Renal cortical epithelial cell (primary cell): ENCODE data around the gene FOXN4. TPM values are rescaled to one million over a fixed set of nuclear protein-coding genes. Genes with fewer than 3 reads are reported as not detected.

ENCODE experiments used
- DNase-seq: peaks from one replicate; pipeline ENCODE4 v3.0.0-alpha.2; 2011; ENCODE audit warnings: low read depth
- total RNA-seq: library from RNA; depleted of rRNA; stranded (reverse); fragments of >200 nt; gene quantifications from 2 replicates; pipeline ENCODE4 v1.2.3, GENCODE V29; 2014

The FOXN4 gene
- total RNA-seq, 1 donor from 2014 or later, result not detected

- no peak for DNase-seq
These were observed 24.7 kb downstream of the FOXN4 start for GRCh38 chr12:109284392-109284791.

GRCh38 chr12:109281452-109281851 lies 27.6 kb downstream of the FOXN4 start:
- DNase-seq, result no peak

GRCh38 chr12:109279525-109279924 lies 29.6 kb downstream of the FOXN4 start:
- no peak for DNase-seq

GRCh38 chr12:109278912-109279311 lies 30.2 kb downstream of the FOXN4 start:
- no peak for DNase-seq

DNA sequence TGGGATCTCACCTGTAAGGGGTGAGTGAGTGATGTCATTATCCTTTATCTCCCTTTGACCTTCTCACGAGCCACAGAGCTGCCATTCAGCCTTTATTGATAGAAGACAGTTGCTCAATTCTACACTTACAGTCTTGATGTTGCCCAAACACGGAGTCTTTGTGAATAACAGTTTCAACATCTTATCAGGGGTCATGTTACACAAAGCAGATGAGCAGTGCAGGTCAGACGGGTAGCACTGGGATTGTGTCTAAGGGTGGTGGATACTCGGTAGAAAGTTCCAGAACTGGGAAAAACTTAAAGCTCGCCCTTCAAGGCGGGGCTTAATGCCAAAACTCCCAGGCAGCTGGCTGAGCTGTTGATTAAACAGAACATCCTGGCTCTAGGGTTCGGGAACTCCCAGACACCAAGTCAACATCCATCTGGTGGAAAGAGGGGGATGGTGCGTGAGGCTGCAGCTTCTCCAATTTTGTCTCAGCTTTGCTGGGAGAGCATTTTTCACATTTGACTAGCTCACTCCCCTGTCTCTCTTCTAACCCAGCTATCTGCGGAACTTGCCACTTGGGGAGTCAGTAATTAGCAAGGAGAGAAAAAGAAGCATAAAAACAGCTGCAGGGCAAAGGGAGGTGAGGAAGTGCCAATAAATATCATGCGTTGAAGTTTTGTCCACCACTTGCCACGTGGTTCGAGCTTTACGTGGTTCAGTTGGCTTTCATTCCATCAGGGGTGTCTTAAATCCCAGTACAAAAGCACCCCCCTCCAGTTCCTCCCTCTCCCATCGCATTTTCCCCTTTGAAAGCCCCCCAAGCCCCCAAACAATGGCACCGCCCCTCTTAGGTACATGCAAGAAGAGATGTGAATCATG lies 31.0 kb downstream of the FOXN4 start:
- peak; percentile 61 for DNase-seq

GRCh38 chr12:109277255-109277898 lies 31.7 kb downstream of the FOXN4 start:
- DNase-seq, result no peak

DNA sequence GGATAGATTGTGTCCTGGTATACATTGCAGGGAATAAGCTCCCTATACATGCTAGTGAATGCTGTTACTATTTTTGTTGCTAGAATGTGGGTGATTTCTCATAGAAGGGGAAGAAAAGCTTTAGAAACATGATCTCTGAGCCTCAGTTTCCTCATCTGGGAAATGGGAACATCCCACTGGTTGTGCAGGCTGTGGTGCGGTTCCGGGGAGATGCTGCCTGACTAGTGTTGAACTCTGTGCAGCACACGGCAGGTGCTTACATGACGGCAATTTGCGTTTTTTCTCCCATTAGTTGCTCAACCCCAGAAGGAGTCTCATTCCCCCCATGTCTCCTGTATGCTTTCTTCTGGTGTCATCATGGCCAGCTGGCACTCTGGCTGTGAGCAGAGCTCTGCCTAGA lies 32.9 kb downstream of the FOXN4 start:
- DNase-seq, result no peak

- DNase-seq, result no peak
These were observed 33.9 kb downstream of the FOXN4 start for GRCh38 chr12:109275173-109275572.

DNA sequence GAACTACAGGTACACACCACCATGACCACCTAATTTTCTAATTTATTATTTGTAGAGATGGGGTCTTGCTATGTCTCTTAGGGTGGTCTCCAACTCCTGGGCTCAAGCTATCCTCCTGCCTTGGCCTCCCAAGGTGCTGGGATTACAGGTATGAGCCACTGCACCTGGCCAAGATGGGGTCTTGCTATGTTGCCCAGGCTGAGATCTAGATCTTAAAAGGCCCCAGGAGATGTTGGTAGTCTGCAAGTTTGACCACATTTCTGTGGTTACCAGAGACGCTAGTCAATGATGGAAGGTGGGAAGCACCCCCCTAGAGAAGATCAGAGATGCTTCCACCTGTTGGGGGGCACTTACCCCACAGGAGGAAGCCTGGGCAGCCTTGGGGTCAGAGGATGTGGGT lies 34.7 kb downstream of the FOXN4 start:
- no peak for DNase-seq

DNA sequence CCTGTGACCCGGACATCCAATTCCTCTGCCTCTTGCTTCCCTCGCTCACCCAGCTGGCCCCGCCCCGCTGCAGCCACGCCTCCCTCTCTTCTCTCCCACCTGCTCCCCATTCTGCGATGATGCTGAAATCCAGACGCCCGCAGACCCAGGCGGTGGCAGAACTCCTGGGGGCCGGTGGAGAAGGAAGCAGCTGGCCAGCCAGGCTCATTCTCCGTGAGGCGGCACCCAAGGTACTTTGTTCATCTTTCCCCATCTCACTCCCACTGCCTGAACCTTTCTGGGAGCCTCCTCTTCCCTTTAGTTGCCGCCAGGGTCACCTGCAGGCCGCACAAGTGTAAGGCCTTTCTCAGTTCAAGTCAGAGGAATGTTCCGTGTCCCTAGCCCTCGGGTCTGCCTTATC lies 35.7 kb downstream of the FOXN4 start:
- no peak for DNase-seq

DNA sequence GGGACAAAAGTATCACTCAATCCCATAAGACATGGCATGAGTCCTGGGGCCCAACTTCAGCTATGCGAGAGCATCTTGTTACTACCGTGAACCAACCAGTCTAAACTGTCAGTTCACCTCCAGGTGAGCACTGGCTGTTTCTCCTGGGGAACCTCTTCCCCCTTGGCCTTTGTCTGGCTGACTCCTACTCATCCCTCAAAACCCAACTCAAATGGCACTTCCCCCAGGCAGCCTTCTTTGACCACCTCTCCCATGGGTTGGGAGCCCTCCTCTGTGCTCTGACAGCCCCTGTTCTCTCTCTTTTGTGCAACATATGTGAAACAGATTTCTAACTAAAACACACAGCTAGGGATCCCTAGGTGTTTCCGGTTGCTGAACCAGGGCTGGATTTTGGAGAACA lies 37.7 kb downstream of the FOXN4 start:
- no peak for DNase-seq

GRCh38 chr12:109270494-109270893 lies 38.6 kb downstream of the FOXN4 start:
- no peak for DNase-seq

DNA sequence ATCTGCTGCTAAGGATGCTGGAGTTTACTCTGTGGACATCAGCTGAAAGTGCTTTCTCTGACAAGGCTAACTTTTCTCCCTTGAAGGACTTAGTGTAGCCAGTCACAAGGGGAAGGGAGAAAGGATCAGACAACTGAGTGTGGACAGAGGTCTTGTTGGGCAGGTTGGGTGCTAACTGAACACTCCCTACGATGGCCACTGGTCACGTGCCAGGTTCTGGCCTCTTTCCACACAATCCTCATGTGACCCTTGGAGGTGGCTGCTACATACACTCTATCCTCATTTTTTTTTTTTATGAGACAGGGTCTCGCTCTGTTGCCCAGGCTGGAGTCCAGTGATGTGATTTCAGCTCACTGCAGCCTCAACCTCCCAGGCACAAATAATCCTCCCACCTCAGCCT lies 39.7 kb downstream of the FOXN4 start:
- DNase-seq, result no peak

DNA sequence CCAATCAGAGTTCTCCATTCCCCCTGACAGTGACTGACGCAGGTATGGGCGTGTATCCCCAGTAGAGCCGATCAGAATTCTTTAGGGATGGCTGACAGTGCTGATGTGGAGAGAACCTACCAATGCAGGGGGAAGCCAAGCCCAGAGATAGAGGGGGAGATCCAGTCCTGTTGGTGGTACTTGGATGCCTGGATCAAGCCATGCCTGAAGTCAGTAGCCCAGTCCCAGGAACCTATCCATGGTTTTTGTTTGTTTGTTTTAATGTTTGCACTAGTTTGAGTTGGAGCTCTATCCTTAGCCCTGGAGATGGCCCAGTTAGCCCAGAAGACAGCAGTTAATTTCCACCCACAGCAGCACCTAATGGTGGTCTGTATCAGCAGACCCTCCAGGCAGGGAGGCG lies 40.2 kb downstream of the FOXN4 start:
- DNase-seq, result no peak

DNA sequence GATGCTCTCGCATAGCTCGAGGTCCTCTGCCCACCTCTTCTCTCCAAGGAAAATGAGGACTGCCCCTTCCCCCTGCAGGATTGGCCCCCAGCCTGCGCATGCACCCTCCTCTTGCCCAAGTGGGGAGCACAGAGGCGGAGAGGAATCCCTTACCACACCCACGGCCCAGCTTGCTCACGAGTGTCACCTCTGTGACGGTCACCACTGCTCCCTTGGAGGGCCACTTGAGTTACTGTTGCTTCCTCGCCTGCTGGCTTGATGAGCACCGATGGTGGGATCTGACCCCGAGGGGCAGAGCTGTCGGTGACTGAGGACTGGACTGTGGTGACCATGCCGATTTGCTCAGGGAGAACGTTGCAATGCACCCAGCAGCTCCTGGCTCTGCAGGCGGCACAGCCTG lies 41.7 kb downstream of the FOXN4 start:
- no peak for DNase-seq

DNA sequence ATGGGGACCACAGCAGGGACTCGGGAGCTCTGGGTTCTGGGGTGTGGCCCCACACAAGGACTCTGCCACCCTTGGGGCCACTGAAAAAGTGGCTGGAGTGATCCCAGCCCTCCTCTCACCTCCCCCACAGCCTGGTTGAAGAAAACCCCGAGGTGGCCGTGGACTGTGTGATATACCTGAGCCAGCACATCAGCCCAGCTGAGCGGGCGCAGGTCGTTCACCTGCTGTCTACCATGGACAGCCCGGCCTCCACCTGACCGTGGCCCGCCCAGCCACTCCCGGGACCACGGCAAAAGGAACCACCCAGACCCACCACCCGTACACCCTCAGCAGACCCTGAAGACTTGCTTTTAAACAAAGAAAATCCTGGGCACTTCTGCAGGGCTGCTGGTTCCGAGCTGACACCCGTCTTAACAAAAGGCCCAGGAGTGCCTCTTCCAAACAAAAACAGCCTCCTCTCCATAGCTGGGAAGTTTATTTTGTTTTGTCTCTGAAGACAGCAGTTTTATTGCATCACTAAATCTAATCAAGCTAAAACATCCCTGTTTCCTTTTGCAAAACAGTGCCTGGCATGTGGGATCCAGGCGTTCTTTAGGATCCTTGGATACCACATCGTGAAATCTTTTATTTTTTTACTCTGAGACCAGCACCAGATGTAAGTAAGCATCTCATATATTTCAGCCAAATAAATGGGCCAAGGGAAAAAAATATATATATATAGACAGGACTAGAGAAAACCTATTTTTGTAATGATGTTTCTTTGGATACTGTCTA lies 42.8 kb downstream of the FOXN4 start:
- no peak for DNase-seq

DNA sequence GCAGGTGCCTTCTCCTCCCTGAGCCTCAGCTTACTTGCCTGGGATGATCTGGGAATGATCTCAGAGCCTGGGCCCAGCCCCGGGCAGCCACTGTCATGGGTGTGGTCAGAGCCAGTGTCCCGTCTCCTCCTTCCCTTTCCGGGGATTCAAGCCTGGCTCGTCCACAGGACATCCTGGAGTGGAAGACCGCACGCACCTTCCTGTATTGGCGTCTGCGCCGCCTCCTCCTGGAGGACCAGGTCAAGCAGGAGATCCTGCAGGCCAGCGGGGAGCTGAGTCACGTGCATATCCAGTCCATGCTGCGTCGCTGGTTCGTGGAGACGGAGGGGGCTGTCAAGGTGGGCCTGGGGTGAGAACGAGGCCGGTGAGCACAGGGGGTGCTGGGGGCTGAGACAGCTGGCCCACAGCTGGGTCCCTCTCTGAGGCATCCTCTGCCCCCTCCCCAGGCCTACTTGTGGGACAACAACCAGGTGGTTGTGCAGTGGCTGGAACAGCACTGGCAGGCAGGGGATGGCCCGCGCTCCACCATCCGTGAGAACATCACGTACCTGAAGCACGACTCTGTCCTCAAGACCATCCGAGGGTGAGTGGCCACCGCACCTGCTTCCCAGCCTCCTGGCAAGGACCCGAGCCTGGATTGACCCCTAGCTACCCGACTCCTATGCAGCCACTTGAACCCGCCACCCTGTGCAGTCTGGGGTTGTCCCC lies 44.0 kb downstream of the FOXN4 start:
- DNase-seq, result no peak

- DNase-seq, result peak; percentile 27
These were observed 44.8 kb downstream of the FOXN4 start for GRCh38 chr12:109264095-109264942.

DNA sequence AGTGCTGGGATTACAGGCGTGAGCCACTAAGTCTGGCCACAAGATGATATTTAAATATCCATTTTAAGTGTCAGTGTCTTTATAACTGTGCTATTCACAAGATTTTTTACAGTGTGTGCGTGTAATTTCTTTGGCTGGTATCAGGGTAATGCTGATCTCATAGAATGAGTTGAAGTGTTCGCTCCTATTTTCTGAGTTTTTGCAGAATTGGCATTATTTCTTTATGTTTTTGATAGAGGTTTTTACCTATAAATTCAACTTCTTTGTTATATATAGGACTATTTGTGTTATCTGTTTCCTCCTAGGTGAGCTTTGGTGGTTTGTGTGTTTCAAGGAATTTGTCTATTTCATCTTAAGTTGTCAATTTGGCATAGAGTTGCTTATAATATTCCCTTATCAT lies 45.6 kb downstream of the FOXN4 start:
- no peak for DNase-seq

GRCh38 chr12:109261939-109262338 lies 47.1 kb downstream of the FOXN4 start:
- no peak for DNase-seq

DNA sequence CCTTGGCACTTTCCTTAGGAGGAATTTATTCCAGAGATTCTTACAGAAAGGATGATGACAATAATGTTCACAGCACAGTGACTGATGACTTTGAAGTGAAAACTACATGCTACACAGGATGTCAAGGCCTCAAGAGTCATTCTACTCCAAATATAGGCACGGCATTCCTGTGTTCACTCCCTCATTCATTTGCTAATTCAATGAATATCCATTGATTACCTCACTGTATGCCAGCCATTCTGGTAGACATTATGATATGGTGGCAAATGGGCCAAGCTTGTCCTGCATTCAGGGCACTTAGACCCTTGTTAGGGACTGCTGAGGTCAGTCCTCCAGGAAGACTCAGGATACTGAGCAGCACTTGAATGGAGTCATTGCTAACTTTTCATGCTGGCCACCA lies 48.0 kb downstream of the FOXN4 start:
- no peak for DNase-seq
